Breast epithelium (tissue), 4 donors: ENCODE data around the gene CACNA1I. TPM values are rescaled to one million over a fixed set of nuclear protein-coding genes. Genes with fewer than 3 reads are reported as not detected.

Experiments used
- DNase-seq, 2 donors: peaks; one replicate each; pipeline ENCODE4 v3.0.0-alpha.2; 2019; ENCODE audit warnings: low spot score in 2 of 2
- H3K27ac ChIP-seq, 2 donors: fragments of 200-600 bp; sonication (generic) in 1 of 2; one replicate each; pipeline ENCODE4 v1.5.1; 2016 to 2019; ENCODE audit warnings: mild to moderate bottlenecking in 1 of 2
- H3K27me3 ChIP-seq, 2 donors: fragments of 200-600 bp; sonication (generic) in 1 of 2; one replicate each; pipeline versions ENCODE4 v1.5.1 to v1.6.0; 2017 to 2019; ENCODE audit warnings: control low read depth in 1 of 2, mild to moderate bottlenecking in 1 of 2
- H3K36me3 ChIP-seq: fragments of 200-600 bp; one replicate; pipeline ENCODE4 v1.5.1; 2019
- H3K4me1 ChIP-seq, 2 donors: fragments of 200-600 bp; sonication (generic); one replicate each; pipeline ENCODE4 v1.5.1; 2016 to 2019; ENCODE audit warnings: control low read depth in 1 of 2
- H3K4me3 ChIP-seq, 3 donors: fragments of 200-600 bp; sonication (generic); 1 replicate in 2 of 3; 2 replicates in 1 of 3; pipeline ENCODE4 v1.5.1; 2016 to 2019; ENCODE audit warnings: mild to moderate bottlenecking in 3 of 3, moderate library complexity in 2 of 3
- H3K9me3 ChIP-seq, 2 donors: fragments of 200-600 bp; sonication (generic) in 1 of 2; one replicate each; pipeline ENCODE4 v1.5.1; 2016 to 2019; ENCODE audit warnings: control low read depth in 1 of 2
- CTCF ChIP-seq, 3 donors: fragments of 450-650 bp; IDR thresholded peaks; one replicate each; pipeline ENCODE4 v1.5.1; 2016 to 2017; ENCODE audit warnings: antibody characterized with exemption in 3 of 3, mild to moderate bottlenecking in 3 of 3, moderate library complexity in 3 of 3
- POLR2A ChIP-seq: fragments of 450-650 bp; IDR thresholded peaks from one replicate; pipeline ENCODE4 v1.6.1; 2016; ENCODE audit warnings: antibody characterized with exemption, mild to moderate bottlenecking, moderate library complexity
- POLR2AphosphoS5 ChIP-seq, 3 donors: sonication (generic); formaldehyde crosslinking; IDR thresholded peaks; one replicate each; pipeline ENCODE4 v1.6.1; 2017; ENCODE audit warnings: antibody characterized with exemption in 3 of 3
- intact Hi-C: fragments of 100-400 bp; cut with DNase I; formaldehyde crosslinking; loops from one replicate; pipeline ENCODE4 v1.15.1; 2023; ENCODE audit warnings: low total_unique reads
- total RNA-seq, 3 donors: library from RNA; depleted of rRNA; stranded (reverse); fragments of >200 nt; gene quantifications; one replicate each; pipeline ENCODE4 v1.1.0, GENCODE V29; 2016

CACNA1I gene
- total RNA-seq, 3 donors from 2014 or later: 0.32 to 0.44 (median 0.33) TPM

GRCh38 chr22:39643311-39644083 is 72.9 kb downstream of the CACNA1I start:
- H3K27me3 ChIP-seq: peaks cover 0 to 4% of the 10 kb centered on the region in 2 donors
- intact Hi-C loops: loop anchor here (5.0 kb wide), 1 partner anchor 901 kb away; no protein-coding TSS in a partner anchor
- no peak overlapping the region for H3K4me3 ChIP-seq
- no peak for TF ChIP-seq POLR2A
- no peak for TF ChIP-seq POLR2AphosphoS5 (IDR thresholded peaks at IDR 0.05)
- no peak for TF ChIP-seq CTCF (IDR thresholded peaks at IDR 0.05)
- DNase-seq: no peak
- H3K9me3 ChIP-seq: no peaks in the 10 kb centered on the region
- no peaks in the 10 kb centered on the region for H3K36me3 ChIP-seq
- H3K4me1 ChIP-seq: no peaks in the 10 kb centered on the region
- no peak overlapping the region for H3K27ac ChIP-seq

DNA sequence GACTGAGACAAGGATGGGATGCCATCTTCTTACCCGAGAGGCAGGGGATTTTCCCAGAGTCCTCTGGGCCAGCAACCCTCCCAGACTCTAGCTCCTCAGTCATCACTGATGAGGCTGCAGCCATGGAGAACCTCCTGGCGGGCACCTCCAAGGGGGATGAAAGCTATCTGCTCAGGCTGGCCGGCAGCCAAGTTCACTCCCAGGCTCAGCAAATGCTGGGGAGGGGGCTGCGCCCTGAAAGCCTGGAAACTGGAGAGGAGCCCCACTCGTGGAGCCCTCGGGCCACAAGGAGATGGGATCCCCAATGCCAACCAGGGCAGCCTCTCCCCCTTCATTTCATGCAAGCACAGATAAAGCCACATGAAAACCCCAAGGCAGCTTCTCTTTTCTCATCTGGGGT is 75.0 kb downstream of the CACNA1I start:
- H3K4me3 ChIP-seq: no peak overlapping the region
- intact Hi-C loops: no loop called here
- TF ChIP-seq POLR2A: no peak
- TF ChIP-seq POLR2AphosphoS5 (IDR thresholded peaks at IDR 0.05): no peak
- no peak for TF ChIP-seq CTCF (IDR thresholded peaks at IDR 0.05)

DNA sequence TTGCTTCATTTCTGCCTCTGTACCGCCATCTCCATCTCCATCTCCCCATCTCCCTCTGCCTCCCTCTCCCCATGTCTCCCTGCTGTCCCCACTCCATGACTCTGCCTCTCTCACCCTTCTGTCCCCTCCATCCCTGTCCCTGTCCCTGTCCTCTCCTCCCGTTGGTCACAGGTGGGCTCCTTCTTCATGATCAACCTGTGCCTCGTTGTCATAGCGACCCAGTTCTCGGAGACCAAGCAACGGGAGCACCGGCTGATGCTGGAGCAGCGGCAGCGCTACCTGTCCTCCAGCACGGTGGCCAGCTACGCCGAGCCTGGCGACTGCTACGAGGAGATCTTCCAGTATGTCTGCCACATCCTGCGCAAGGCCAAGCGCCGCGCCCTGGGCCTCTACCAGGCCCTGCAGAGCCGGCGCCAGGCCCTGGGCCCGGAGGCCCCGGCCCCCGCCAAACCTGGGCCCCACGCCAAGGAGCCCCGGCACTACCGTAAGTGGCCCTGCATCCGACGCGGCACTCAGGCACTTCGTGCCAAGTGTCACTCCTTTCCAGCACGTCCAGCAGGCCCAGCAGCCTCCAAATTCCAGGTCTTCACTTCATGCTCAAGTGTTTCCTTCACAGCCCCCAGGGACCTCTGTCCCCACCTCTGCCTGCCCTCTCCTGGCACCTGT is 76.0 kb downstream of the CACNA1I start:
- TF ChIP-seq POLR2AphosphoS5 (IDR thresholded peaks at IDR 0.05): no peak
- TF ChIP-seq CTCF (IDR thresholded peaks at IDR 0.05): no peak
- TF ChIP-seq POLR2A: no peak
- intact Hi-C loops: no loop called here
- Histone ChIP-seq H3K4me1 (no peaks in the 10 kb centered on the region), H3K27ac (no peak overlapping the region), H3K36me3 (no peaks in the 10 kb centered on the region), H3K4me3 (no peak overlapping the region), H3K27me3 (peaks cover 0 to 3% of the 10 kb centered on the region in 2 donors), H3K9me3 (peaks cover 0 to 3% of the 10 kb centered on the region in 2 donors)
- no peak for DNase-seq

More for the DNA sequence above, 75.0 kb downstream of the CACNA1I start:
- Histone ChIP-seq H3K27ac (no peak overlapping the region), H3K9me3 (no peaks in the 10 kb centered on the region), H3K4me1 (no peaks in the 10 kb centered on the region), H3K36me3 (no peaks in the 10 kb centered on the region), H3K27me3 (peaks cover 0 to 4% of the 10 kb centered on the region in 2 donors)
- no peak for DNase-seq

GRCh38 chr22:39647836-39648629 is 77.5 kb downstream of the CACNA1I start:
- H3K9me3 ChIP-seq: peaks cover 0 to 8% of the 10 kb centered on the region in 2 donors
- no peaks in the 10 kb centered on the region for H3K36me3 ChIP-seq
- H3K4me3 ChIP-seq: no peak overlapping the region
- no peaks in the 10 kb centered on the region for H3K27me3 ChIP-seq
- intact Hi-C loops: no loop called here
- H3K27ac ChIP-seq: no peak overlapping the region
- no peak for TF ChIP-seq CTCF (IDR thresholded peaks at IDR 0.05)
- TF ChIP-seq POLR2AphosphoS5 (IDR thresholded peaks at IDR 0.05): no peak
- TF ChIP-seq POLR2A: no peak
- DNase-seq: no peak
- H3K4me1 ChIP-seq: no peaks in the 10 kb centered on the region
